GM18519 (cell line): ENCODE measurements around the gene LRRTM1.

Source experiments
- ATAC-seq: cut with Tn5 transposase; IDR thresholded peaks from one replicate; pipeline ENCODE4 v1.9.1; 2021; ENCODE audit warnings: mild to moderate bottlenecking, moderate library complexity; ENCODE audit not compliant: unreplicated experiment, low FRiP score

Gene LRRTM1, protein sequence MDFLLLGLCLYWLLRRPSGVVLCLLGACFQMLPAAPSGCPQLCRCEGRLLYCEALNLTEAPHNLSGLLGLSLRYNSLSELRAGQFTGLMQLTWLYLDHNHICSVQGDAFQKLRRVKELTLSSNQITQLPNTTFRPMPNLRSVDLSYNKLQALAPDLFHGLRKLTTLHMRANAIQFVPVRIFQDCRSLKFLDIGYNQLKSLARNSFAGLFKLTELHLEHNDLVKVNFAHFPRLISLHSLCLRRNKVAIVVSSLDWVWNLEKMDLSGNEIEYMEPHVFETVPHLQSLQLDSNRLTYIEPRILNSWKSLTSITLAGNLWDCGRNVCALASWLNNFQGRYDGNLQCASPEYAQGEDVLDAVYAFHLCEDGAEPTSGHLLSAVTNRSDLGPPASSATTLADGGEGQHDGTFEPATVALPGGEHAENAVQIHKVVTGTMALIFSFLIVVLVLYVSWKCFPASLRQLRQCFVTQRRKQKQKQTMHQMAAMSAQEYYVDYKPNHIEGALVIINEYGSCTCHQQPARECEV

DNA sequence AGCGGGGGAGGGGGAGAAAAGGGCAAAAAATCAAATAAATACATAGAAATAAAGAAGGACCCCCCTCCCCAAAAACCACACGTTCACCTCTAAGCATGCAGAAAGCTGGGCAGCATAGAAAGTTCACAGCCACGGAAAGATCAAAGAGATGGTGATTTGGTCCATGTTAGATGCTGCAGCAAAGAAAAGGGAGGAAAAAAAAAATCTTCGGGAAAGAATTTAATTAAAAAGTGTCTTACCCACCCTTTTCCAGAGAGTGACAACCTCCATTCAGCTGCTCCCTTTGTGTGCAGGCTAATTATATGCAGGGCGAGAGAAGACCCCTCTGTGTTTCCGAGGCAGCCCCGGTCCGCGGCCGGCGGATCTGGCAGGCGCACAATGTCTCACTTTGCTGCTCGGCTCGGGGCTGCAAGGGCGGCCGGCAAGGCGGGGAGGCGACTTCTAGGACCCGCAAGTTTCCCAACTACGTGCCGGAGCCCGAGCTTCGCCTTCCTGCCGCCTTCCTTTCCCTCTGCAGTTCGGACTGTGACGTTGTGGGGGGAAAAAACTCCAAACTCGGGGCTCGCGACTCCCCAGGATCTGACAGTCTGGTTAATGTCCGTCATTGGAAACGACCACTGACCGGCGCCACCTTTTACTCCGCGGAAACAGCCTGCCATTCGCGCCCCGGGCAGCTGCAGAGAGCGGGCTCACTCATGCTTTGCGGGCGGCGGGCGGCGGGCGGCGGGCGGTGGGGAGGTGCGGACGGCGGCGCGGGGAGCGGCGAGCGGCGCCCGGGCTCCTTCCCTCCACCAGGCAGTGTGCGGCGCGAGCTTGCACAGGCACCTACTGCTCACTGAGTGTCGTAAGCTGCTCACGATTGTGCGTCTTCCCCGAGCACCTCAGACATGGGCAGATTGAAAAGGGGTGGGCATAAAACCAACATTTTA lies at the start of gene LRRTM1:
LRRTM1 (minus strand) TSS at position 844 of the 929 bp plus-strand sequence. CDS start 933 bp downstream, outside the sequence.
- ATAC-seq = no peak

DNA sequence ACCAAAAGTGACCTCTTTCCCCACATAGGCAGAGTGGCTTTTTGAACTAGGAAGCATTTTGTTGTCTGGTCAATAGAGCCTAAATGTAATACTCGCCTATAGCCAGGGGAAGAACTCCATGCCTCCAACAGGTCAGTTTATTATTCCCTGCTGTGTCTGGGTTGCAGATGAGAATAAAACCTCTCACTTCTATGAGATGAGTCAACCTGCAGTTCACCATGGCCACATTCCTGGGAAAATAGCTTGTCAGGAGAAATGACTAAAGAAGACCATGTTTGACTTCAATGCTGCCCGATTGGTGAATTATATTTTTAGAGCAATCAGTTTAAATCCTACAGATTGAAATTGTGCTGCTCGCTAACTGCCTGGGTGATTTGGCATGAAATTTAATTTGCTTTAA lies 46.7 kb upstream of the LRRTM1 start:
- ATAC-seq = no peak

DNA sequence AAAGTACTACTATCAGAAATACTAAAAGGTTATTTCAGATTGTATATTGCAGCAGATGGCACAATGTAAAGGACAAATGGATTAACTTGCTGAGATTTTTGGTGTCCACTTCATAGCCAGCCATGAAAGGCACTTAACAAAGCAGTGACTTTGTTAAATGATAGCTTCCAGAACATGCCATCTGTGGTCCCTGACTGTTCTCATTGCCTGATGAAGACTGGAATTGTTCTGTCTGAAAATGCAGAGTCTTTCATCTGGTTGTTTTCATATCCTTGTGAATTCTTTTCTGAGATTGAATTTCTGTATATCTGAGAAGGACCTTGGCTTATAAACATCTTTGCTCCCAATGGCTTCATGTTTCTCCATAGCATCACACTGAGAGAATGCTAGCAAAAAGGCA lies 44.4 kb upstream of the LRRTM1 start:
- no peak for ATAC-seq

DNA sequence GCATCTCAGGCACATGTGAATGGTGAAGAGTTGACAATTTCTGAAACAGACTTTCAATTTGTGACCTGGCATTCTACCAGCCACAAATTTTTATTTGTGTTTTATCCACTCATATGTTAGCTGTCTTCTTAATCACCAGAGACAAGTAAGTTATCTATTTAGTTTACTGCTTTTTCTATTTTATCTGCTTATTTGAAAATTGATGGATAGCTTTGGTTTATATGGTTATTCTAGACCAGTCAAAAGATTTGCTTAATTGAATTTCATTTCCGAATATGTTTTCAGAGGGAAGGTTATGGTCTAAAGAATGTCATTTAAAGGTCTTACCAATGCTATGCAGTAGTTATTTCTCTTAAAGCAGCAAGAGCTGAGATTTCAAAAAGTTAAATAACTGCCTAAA lies 43.5 kb upstream of the LRRTM1 start:
- ATAC-seq = no peak

DNA sequence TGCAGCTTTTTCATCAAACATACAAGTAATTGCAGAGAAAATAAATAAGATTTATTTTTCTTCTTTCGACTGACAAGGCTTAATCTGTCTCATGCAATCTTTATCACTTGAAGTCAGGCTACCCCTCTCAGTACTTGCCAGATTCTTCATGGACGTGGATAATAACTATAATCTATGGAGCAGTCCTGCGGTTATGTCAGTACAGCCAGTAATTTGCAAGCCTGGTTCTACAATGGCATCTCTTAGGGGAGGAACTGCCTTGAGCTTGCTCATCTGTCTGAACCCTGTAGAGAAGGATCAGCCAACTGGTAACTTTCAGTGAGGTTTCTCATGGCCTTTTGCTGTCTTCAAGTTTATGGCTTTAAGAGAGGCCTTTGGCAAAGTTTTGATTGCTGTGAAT lies 35.5 kb upstream of the LRRTM1 start:
- no peak for ATAC-seq

DNA sequence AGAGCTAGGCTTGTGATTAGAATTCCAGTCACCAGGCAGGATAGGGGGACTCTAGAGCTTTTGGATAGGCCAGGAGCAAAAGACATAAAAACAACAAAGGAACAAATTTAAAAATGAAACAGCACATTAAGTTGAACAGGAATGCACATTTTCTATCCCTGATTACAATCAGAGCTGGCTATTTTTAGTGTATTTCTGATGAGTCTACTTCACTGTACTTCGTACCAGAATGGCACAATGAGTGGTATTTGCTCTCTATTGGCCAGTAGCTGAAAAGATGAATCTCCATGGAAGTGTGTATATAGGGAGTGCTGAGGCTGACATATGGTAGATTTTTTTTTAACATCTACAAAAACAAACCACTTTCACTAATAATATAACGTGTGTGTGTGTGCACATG lies 34.2 kb upstream of the LRRTM1 start:
- no peak for ATAC-seq

DNA sequence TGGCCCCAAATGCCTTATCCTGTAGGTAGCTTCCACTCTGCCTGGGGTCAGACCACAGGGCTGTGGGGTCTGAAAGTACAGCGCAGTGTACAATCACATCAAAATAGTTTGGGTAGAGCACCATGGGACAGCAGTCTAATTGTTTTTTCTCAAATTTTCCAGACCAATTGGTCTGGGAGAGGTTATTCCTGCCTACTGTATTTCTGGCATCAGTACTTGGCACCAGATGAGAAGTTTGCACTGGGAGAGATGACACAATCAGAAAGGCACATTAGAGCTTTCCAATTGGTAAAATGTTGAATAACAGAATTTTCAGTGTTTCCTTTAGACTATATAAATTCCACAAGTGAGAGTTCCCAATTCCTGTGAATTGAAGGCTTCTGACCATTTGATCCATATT lies 30.9 kb upstream of the LRRTM1 start:
- no peak for ATAC-seq

DNA sequence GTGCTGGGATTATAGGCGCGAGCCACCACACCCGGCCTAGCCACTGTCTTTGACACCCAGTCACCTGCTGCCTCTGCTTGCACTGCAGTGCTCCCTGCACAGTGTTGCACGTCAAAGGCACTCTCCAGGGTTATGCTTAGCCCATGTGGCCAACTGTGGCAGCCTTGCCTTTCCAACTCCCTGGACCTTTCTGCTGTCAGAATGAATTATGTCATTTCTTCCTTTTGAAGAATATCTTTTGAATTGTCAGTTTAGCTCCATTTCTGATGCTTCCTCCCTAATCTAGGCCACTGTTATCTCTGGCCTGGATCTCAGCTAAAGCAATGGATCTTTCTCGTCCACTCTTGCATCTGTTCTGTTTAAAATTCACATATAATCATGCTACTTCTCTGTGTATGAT lies 29.3 kb upstream of the LRRTM1 start:
- no peak for ATAC-seq

DNA sequence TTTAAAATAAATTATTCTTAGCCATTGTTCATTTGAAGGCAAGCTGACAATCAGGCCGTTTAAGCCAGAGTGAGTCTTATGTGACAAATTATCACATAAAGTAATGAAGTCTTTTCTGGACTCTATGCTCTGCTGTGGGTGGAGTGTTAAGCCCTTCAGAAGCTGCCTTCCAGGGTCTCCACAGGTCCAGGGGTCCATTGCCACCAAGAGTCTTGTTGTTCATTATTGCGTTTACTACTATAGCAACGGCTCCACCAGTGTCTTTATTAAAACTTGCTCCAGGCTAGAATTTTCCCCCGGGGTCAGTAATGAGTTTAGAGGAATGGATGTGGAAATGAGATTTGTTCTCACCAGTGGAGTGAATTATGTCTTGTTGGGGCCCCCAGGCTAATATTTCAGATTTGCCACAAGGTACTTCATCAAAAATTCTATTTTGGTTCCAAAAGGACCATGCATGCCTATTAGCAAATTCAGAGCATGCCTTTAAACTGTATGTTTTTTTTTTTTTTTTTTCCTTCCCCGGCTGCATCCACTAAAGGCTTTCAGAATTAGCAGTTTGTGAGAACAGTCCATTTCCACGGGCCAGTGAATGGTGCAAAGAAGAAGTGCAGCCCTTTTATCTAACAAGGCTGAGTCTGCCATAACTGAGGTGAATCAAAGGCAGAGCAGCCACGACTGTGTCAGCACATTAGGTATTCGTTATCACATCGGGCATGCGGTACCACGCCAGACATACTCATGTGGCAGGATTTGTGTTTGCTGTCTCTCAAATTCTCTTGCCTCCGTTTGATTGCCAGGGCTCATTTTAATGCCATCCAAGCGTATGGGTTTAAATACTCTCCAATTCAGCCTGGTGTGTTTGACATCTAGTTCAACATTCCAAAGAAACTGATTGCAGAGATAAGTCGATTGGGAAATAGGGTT lies 26.2 kb upstream of the LRRTM1 start:
- ATAC-seq = no peak

DNA sequence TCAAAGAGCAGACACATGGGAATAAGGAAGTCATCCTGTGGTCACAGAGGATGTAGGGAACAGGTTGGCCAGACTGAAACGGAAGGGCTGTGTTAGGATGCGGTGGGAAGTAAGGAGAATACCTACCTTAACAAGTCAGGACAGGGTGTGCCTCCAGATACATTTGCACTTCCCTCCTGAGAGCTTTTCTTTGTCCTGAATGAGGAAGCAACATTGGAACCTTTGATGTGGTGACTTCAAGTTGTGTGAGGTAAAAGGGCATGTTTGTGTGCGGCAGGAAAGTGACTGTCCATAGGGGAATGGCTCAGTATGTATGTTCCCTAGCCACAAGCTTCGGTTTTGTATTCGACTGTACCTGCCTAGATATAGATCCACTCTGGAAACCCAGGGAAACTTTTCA lies 24.9 kb upstream of the LRRTM1 start:
- ATAC-seq = no peak

DNA sequence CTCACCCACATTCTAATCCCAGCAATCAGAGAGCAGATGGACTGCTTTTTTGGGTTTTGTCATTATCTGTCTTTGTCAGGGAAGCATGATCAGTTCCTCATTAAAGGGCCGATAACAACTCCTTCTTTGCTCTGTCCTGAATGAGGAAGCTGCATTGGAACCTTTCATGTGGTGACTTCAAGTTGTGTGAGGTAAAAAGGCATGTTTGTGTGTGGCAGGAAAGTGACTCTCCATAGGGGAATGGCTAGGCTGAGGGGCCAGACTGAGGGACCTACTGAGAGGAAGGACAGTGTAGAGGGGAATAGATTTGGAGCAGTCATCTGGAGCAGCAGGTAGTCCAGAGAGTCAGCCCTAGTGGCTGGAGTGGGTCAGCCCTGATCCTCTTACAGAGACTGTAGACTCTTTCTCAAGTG lies 23.6 kb upstream of the LRRTM1 start:
- ATAC-seq = no peak

DNA sequence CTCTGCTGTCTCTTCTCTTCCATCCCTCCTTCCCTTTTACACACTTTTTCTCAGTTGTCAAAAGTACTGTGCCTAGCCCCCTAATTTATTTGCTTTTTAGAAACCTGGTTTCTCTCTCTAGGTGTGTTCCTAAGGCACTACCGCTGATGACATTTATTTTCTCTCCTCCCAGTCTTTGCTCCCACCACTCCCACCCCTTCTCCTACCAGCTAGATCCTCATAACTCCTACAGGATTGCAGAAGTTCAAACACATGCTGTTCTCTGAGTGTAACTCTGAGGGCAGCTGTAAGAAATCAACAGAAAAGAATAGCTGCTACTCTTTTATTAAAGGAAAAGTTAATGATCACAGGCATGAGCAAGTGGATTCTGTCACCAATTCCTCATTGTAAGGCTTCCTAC lies 22.3 kb upstream of the LRRTM1 start:
- no peak for ATAC-seq

DNA sequence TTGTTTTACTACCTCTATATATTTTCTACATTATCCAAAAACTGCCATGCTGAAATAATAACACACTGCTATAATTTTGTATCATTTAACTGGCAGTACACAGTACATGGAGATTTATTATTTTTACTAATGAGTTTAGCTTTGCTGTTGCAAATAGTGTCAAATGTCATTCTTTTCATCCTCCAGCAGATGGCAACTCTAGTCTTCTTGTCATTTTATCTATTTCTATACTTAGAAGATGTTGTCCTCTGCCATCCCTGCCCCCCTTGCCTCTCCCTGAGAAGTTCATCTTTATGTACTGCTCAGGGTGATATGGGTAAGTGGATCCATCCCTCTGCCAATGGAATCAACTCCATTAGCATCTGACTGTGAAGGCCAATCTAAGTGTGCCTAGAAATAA lies 21.7 kb upstream of the LRRTM1 start:
- ATAC-seq = peak; percentile 61

DNA sequence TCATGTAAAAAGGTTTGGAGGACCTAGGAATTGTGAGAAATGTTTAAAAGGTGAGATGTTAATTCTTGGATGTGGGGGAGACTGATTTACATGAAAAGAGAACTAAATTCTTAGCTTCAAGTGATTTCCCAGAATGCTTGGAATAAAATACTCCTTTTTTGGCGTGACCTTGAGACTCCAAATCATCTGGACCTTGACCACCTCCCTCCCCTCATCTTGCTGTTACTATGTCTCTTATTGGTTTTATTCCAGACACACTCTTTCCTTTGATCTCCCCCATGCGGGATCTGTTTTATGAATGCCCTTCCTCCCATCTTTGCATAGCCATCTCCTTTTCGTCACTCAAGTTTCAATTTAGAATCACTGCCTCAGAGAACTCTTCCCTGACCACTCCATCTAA lies 20.0 kb upstream of the LRRTM1 start:
- no peak for ATAC-seq

DNA sequence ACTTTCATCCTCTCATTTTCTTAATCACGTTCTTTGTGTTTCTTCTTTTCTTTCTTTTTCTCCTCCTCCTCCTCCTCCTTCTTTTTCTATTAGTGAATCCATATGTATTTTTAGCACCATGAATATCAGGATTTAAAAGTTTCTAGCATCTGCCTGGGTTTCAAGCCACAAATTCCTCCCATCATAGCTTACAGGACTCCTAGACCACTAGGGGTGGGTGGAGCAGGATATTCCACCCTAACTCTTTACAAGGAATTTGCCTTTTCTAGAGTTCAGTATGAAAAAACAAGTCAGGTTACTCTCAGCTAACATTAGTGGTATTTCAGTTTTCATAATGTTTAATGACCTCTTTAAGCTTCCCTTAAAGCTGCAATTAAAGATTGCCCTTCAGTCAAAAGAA lies 19.1 kb upstream of the LRRTM1 start:
- no peak for ATAC-seq

DNA sequence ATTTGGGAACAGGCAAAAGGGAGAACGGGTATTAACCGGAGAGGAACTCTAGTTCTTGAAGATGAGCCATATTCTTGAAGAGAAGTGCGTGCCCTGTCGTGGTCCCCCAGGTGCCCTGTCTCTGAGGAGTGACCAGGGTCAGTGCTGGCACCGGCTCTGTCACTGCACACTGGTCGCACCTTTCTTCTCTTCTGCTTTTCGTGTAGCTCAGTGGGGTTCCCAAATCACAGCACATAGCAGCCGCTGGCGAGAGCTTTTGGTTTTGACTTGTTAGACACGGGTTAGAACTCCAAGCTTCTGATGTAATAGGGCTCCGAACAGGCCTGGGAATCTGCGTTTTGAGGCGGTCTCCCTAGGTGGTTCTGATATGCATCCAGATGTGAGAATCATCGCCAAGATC lies 18.4 kb upstream of the LRRTM1 start:
- ATAC-seq = no peak

DNA sequence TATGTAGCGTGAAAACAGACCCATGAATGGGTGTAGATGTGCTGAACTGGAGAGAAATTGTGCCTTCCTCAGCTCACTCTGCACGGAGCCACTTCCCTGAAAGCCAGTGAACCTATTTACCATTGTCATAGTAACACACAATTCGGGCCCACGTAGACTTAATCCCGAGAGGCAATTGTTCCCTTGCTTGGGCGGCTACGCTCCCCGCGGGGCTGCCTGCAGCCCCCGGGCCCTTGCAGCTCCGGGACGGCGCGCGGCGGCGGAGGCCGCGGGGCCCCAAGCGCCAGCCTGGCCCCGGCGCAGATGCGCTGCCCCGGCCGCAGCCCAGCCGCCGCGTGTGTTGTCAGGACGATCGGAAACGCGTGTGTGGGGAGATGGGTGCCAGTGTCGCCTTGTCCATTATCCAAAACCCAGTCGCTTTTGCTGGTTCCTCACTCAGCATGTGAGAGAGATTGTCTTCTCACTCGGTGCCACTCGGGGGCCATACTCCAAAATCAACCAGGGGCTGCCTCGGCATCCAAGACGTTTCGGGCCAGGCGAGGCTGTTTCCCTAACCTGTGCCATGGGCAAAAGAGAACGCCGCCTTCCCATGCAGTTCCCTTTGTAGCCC lies 17.9 kb upstream of the LRRTM1 start:
- no peak for ATAC-seq

DNA sequence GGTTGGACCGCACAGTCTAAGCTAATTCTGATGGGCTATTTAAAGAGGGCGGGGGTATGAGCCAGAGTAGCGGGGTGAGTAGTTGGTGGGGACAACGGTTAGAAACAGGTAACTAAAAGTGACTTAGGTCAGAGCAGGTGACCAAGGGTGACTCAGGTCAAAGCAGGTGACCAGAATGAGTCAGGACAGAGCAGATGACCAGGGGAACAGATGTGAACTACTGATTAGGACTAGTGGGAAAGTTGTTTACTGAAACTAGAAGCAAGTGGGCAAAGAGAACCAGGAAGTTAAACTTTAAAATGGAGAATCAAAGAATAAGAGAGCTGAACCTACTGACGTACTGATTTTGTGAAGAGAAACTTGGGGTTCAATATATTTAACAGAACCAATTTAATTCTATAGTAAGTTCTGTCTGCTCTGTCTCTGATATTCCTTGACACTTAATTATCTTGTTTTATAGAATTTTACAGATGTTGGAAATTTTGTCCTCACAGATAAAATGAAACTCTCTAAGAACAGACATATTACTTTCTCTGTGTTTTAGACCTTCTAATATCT lies 7.8 kb upstream of the LRRTM1 start:
- no peak for ATAC-seq

DNA sequence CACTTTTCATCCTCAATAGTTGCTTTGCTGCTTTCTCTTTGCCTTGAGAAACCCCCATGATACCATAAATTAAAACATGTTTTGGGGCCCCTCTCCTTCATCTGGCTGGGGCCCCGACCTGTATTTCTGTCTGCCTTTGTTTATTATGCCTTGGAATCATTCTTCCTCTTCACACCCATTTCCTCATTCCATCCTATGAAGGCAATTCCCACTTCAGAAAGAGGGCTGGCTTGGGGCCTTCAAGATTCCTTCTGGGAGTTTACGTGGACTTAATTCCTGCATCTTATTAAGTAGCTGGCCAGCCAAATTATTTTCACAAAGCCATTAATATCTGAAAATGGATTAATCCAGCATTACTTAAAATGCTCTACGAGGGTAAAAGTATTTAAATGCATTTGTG lies 6.8 kb upstream of the LRRTM1 start:
- ATAC-seq = no peak
